Gastrocnemius medialis (tissue), 4 donors: Measurements from ENCODE around the gene DUXB. TPM values are rescaled to one million over a fixed set of nuclear protein-coding genes. Genes with fewer than 3 reads are reported as not detected.

ENCODE experiments used
- ATAC-seq, 2 donors: fragments of 150-250 bp; one replicate each; pipeline ENCODE4 v1.9.1; 2016
- DNase-seq, 2 donors: peaks; one replicate each; pipeline ENCODE4 v3.0.0-alpha.2; 2019
- H3K27ac ChIP-seq, 4 donors: fragments of 200-600 bp; sonication (generic); 1 replicate in 1 of 4; 2 replicates in 3 of 4; pipeline ENCODE4 v1.5.1; 2016 to 2018; ENCODE audit warnings: mild to moderate bottlenecking in 2 of 4, moderate library complexity in 1 of 4
- H3K27me3 ChIP-seq, 3 donors: fragments of 200-600 bp; sonication (generic) in 2 of 3; 1 replicate in 1 of 3; 2 replicates in 2 of 3; pipeline versions ENCODE4 v1.5.1 to v1.6.0; 2016 to 2019; ENCODE audit warnings: mild to moderate bottlenecking in 1 of 3, moderate library complexity in 1 of 3
- H3K36me3 ChIP-seq, 2 donors: fragments of 200-600 bp; sonication (generic) in 1 of 2; one replicate each; pipeline ENCODE4 v1.5.1; 2017 to 2018
- H3K4me1 ChIP-seq, 2 donors: fragments of 200-600 bp; sonication (generic) in 1 of 2; one replicate each; pipeline ENCODE4 v1.5.1; 2016 to 2017; ENCODE audit warnings: mild to moderate bottlenecking in 2 of 2
- H3K4me3 ChIP-seq, 4 donors: fragments of 200-600 bp; sonication (generic) in 3 of 4; 1 replicate in 1 of 4; 2 replicates in 3 of 4; pipeline ENCODE4 v1.5.1; 2016 to 2019; ENCODE audit warnings: mild to moderate bottlenecking in 2 of 4
- H3K9me3 ChIP-seq, 3 donors: fragments of 200-600 bp; sonication (generic) in 2 of 3; 1 replicate in 1 of 3; 2 replicates in 2 of 3; pipeline ENCODE4 v1.5.1; 2016 to 2019
- POLR2A ChIP-seq, 2 donors: fragments of 450-650 bp; IDR thresholded peaks; one replicate each; pipeline ENCODE4 v1.6.1; 2017; ENCODE audit warnings: antibody characterized with exemption in 2 of 2, mild to moderate bottlenecking in 2 of 2, moderate library complexity in 2 of 2
- in situ Hi-C, 4 donors: fragments of 200-750 bp; cut with MboI; loops; one replicate each; pipeline versions ENCODE4 v1.15.0 to v1.8.0; 2017; ENCODE audit warnings: low sequenced_read_pairs in 4 of 4
- intact Hi-C: fragments of 100-400 bp; cut with DNase I; formaldehyde crosslinking; loops from one replicate; pipeline ENCODE4 v1.15.1; 2023; ENCODE audit warnings: low total_unique reads
- total RNA-seq, 4 donors: library from RNA; depleted of rRNA; stranded (reverse); fragments of >200 nt; gene quantifications; one replicate each; pipeline versions ENCODE4 v1.1.0 to v1.2.3, GENCODE V29; 2016
- TF ChIP-seq, protein P1 (sequence below), 5 experiments: fragments of 450-650 bp in 3 of 5; fragments of 200-600 bp in 2 of 5; sonication (generic) in 2 of 5; IDR thresholded peaks in 4 of 5; conservative IDR thresholded peaks in 1 of 5; 1 replicate in 4 of 5; 2 replicates in 1 of 5; pipeline ENCODE4 v1.5.1; 2016 to 2019; ENCODE audit warnings: antibody characterized with exemption in 5 of 5, mild to moderate bottlenecking in 3 of 5, moderate library complexity in 3 of 5

The DUXB gene
- total RNA-seq, 4 donors from 2014 or later = not detected

GRCh38 chr16:75660321-75660720, 40.9 kb downstream of the DUXB start:
- intact Hi-C loops = no loop called here
- no peaks in the 10 kb centered on the region for H3K27me3 ChIP-seq
- DNase-seq (no peak), ATAC-seq (no peak)
- H3K9me3 ChIP-seq = no peaks in the 10 kb centered on the region
- no peak overlapping the region for H3K27ac ChIP-seq
- TF ChIP-seq, protein P1, sequence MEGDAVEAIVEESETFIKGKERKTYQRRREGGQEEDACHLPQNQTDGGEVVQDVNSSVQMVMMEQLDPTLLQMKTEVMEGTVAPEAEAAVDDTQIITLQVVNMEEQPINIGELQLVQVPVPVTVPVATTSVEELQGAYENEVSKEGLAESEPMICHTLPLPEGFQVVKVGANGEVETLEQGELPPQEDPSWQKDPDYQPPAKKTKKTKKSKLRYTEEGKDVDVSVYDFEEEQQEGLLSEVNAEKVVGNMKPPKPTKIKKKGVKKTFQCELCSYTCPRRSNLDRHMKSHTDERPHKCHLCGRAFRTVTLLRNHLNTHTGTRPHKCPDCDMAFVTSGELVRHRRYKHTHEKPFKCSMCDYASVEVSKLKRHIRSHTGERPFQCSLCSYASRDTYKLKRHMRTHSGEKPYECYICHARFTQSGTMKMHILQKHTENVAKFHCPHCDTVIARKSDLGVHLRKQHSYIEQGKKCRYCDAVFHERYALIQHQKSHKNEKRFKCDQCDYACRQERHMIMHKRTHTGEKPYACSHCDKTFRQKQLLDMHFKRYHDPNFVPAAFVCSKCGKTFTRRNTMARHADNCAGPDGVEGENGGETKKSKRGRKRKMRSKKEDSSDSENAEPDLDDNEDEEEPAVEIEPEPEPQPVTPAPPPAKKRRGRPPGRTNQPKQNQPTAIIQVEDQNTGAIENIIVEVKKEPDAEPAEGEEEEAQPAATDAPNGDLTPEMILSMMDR (IDR thresholded peaks at IDR 0.05 in 4 of 5, conservative IDR thresholded peaks at IDR 0.05 in 1 of 5) = no peak
- no peak for TF ChIP-seq POLR2A (IDR thresholded peaks at IDR 0.05)
- peaks cover 0 to 37% of the 10 kb centered on the region in 2 donors for H3K36me3 ChIP-seq
- H3K4me3 ChIP-seq = no peak overlapping the region
- H3K4me1 ChIP-seq = peaks cover 0 to 5% of the 10 kb centered on the region in 2 donors
- in situ Hi-C loops = no loop called here

DNA sequence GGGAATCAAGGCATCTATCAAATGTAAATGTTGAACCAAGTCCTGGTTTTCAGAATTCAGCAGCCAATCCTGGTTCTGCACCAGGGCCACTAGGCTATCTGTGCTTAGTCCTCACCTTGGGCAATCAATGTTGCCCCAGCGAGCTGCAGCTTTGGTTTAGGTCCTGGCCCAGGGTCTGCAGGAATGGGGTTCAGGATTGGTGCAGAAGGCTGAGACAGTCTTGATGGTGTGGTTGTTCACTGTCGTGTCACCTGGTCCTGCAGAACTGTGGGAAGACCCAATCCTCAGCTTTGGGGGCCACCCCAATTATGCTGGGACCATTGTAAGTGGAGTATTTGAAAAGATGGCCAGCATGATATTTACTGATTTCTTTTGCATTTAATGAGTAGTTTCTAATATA, 43.1 kb downstream of the DUXB start:
- ATAC-seq = no peak
- peaks cover 7 to 14% of the 10 kb centered on the region in 2 donors for H3K4me1 ChIP-seq
- intact Hi-C loops (no loop called here), in situ Hi-C loops (no loop called here)
- no peaks in the 10 kb centered on the region for H3K27me3 ChIP-seq
- no peak overlapping the region for H3K4me3 ChIP-seq
- no peak for DNase-seq
- no peak for TF ChIP-seq POLR2A (IDR thresholded peaks at IDR 0.05)
- TF ChIP-seq, protein P1 (IDR thresholded peaks at IDR 0.05 in 4 of 5, conservative IDR thresholded peaks at IDR 0.05 in 1 of 5) = no peak
- no peaks in the 10 kb centered on the region for H3K9me3 ChIP-seq
- H3K36me3 ChIP-seq = peaks cover 0 to 50% of the 10 kb centered on the region in 2 donors
- H3K27ac ChIP-seq = no peak overlapping the region

GRCh38 chr16:75653922-75654321, 47.3 kb downstream of the DUXB start:
- Histone ChIP-seq H3K4me1 (peaks cover 43 to 47% of the 10 kb centered on the region in 2 donors), H3K36me3 (peaks cover 0 to 48% of the 10 kb centered on the region in 2 donors), H3K27ac (peak overlapping the region in 1 of 4 donors; percentile 21), H3K4me3 (no peak overlapping the region), H3K27me3 (no peaks in the 10 kb centered on the region), H3K9me3 (no peaks in the 10 kb centered on the region)
- ATAC-seq = no peak
- in situ Hi-C loops (no loop called here), intact Hi-C loops (no loop called here)
- no peak for TF ChIP-seq POLR2A (IDR thresholded peaks at IDR 0.05)
- TF ChIP-seq, protein P1 (IDR thresholded peaks at IDR 0.05 in 4 of 5, conservative IDR thresholded peaks at IDR 0.05 in 1 of 5) = no peak
- DNase-seq = no peak

GRCh38 chr16:75648265-75649076, 52.8 kb downstream of the DUXB start:
- Histone ChIP-seq H3K27ac (peak overlapping the region; percentile 95 to 98 (median 97)), H3K4me1 (peaks cover 64 to 67% of the 10 kb centered on the region in 2 donors), H3K4me3 (peak overlapping the region; percentile 85 to 99 (median 92)), H3K27me3 (no peaks in the 10 kb centered on the region), H3K9me3 (no peaks in the 10 kb centered on the region), H3K36me3 (peaks cover 0 to 17% of the 10 kb centered on the region in 2 donors)
- TF ChIP-seq POLR2A (IDR thresholded peaks at IDR 0.05) = no peak
- TF ChIP-seq, protein P1 (IDR thresholded peaks at IDR 0.05 in 4 of 5, conservative IDR thresholded peaks at IDR 0.05 in 1 of 5) = no peak
- DNase-seq = peak; percentile 72 to 73
- in situ Hi-C loops (loop anchor here in 1 of 4 donors (25.0 kb wide), 2 partner anchors 186 to 661 kb away; partner anchors contain the start of genes TMEM170A, WDR59 and ZNRF1), intact Hi-C loops (loop anchor here (5.0 to 10.0 kb wide), 2 partner anchors 444 to 1544 kb away; partner anchors contain the start of genes CTRB2 and MON1B)
- ATAC-seq = peak; percentile 74
